HCT116 (cell line): ENCODE measurements around the gene AKNAD1. TPM values are rescaled to one million over a fixed set of nuclear protein-coding genes. Genes with fewer than 3 reads are reported as not detected.

Source experiments
- ATAC-seq: fragments of 200-7000 bp; cut with Tn5 transposase; 2 replicates; pipeline ENCODE4 v1.9.1; 2020; ENCODE audit warnings: mild to moderate bottlenecking, moderate library complexity
- BruUV-seq: library from RNA; stranded (reverse); fragments of 400-500 nt; replicated peaks from 2 replicates; lab custom pipeline; 2021; lab: Mats Ljungman, UMichigan
- CTCF ChIA-PET: fragments of 300-600 bp; sonication (Branson Sonifier 250); formaldehyde crosslinking; loops from one replicate; lab custom pipeline; 2021; ENCODE audit warnings: antibody characterized with exemption; lab: Charles Lee
- POLR2A ChIA-PET: fragments of 300-600, 350-600 bp; sonication (Branson Sonifier 250); formaldehyde crosslinking; loops from one replicate; lab custom pipeline; 2021; ENCODE audit warnings: antibody characterized with exemption; lab: Charles Lee
- RAD21 ChIA-PET, 2 experiments: fragments of 300-600 bp; sonication (Branson Sonifier 250); formaldehyde crosslinking; loops; one replicate each; lab custom pipeline; 2023; ENCODE audit warnings: low total read pairs in 2 of 2; ENCODE audit not compliant: uncharacterized antibody in 2 of 2, unreplicated experiment in 2 of 2, low non-redundant PET in 1 of 2; lab: Charles Lee
- DNase-seq: peaks from one replicate; pipeline ENCODE4 v3.0.0-alpha.2; 2010; ENCODE audit warnings: low read depth, low spot score
- H2AFZ ChIP-seq: fragments of 200-600 bp; shearing (Covaris generic), sonication (generic); 2 replicates; pipeline ENCODE4 v1.6.1; 2017; ENCODE audit warnings: low read depth, mixed run types, mixed read lengths, antibody characterized with exemption, low read length; ENCODE audit not compliant: poor library complexity, severe bottlenecking
- H3K27ac ChIP-seq: 2 replicates; pipeline ENCODE4 v1.5.1; 2012; ENCODE audit warnings: low read depth, low read length
- H3K27me3 ChIP-seq: fragments of 200-600 bp; sonication (generic); 2 replicates; pipeline ENCODE4 v1.6.1; 2016; ENCODE audit warnings: mixed run types, low read length, mixed read lengths; ENCODE audit not compliant: insufficient read depth
- H3K36me3 ChIP-seq, 2 experiments: fragments of 200-500 bp in 1 of 2; fragments of 200-600 bp in 1 of 2; sonication (Bioruptor generic) in 1 of 2; sonication (generic) in 1 of 2; 2 replicates each; pipeline versions ENCODE4 v1.5.1 to v1.6.1; 2014 to 2016; ENCODE audit warnings: low read length in 2 of 2, inconsistent platforms in 1 of 2, mixed read lengths in 1 of 2, mixed run types in 1 of 2; ENCODE audit not compliant: insufficient read depth in 2 of 2, control insufficient read depth in 1 of 2
- H3K4me1 ChIP-seq, 2 experiments: fragments of 200-600 bp in 1 of 2; sonication (generic) in 1 of 2; 2 replicates each; pipeline versions ENCODE4 v1.5.1 to v1.6.1; 2012 to 2017; ENCODE audit warnings: low read length in 2 of 2, inconsistent platforms in 1 of 2, mild to moderate bottlenecking in 1 of 2, mixed read lengths in 1 of 2, mixed run types in 1 of 2, moderate library complexity in 1 of 2; ENCODE audit not compliant: insufficient read depth in 2 of 2, control insufficient read depth in 1 of 2
- H3K4me2 ChIP-seq: fragments of 200-600 bp; sonication (generic); 2 replicates; pipeline ENCODE4 v1.6.1; 2017; ENCODE audit warnings: mixed run types, low read length, mixed read lengths
- H3K4me3 ChIP-seq, 2 experiments: fragments of 200-600 bp in 1 of 2; sonication (generic) in 1 of 2; replicated peaks in 1 of 2; 2 replicates each; pipeline ENCODE4 v1.5.1; 2011 to 2016; ENCODE audit warnings: low read length in 2 of 2, control low read depth in 1 of 2, low read depth in 1 of 2, mild to moderate bottlenecking in 1 of 2, mixed read lengths in 1 of 2, mixed run types in 1 of 2
- H3K79me2 ChIP-seq: fragments of 200-600 bp; sonication (generic); 2 replicates; pipeline ENCODE4 v1.6.1; 2017; ENCODE audit warnings: mild to moderate bottlenecking, mixed run types, low read length, moderate library complexity, mixed read lengths; ENCODE audit not compliant: insufficient read depth
- H3K9ac ChIP-seq: fragments of 200-600 bp; sonication (generic); 2 replicates; pipeline ENCODE4 v1.6.1; 2016; ENCODE audit warnings: low read length, mixed read lengths
- H3K9me2 ChIP-seq: fragments of 200-600 bp; sonication (generic), shearing (Covaris generic); 2 replicates; pipeline ENCODE4 v1.6.1; 2017; ENCODE audit warnings: mixed run types, mild to moderate bottlenecking, moderate library complexity; ENCODE audit not compliant: insufficient read depth
- H3K9me3 ChIP-seq, 2 experiments: fragments of 200-500 bp in 1 of 2; fragments of 200-600 bp in 1 of 2; sonication (Bioruptor generic) in 1 of 2; sonication (generic) in 1 of 2; 2 replicates each; pipeline ENCODE4 v1.6.1; 2014 to 2017; ENCODE audit warnings: low read length in 2 of 2, mixed read lengths in 2 of 2, inconsistent platforms in 1 of 2, low read depth in 1 of 2, mild to moderate bottlenecking in 1 of 2, mixed run types in 1 of 2, moderate library complexity in 1 of 2; ENCODE audit not compliant: control insufficient read depth in 1 of 2, insufficient read depth in 1 of 2
- H4K20me1 ChIP-seq: fragments of 200-600 bp; sonication (generic), shearing (Covaris generic); 2 replicates; pipeline ENCODE4 v1.6.1; 2017; ENCODE audit warnings: mixed run types, mild to moderate bottlenecking, moderate library complexity; ENCODE audit not compliant: insufficient read depth
- CBX3 ChIP-seq: IDR thresholded peaks from 2 replicates; pipeline ENCODE4 v1.6.1; 2012; ENCODE audit warnings: low read depth
- CEBPB ChIP-seq: IDR thresholded peaks from 2 replicates; pipeline ENCODE4 v1.6.1; 2012; ENCODE audit warnings: low read depth
- CTCF ChIP-seq, 3 experiments: fragments of 200-600 bp in 1 of 3; sonication (generic) in 1 of 3; IDR thresholded peaks in 2 of 3; conservative IDR thresholded peaks in 1 of 3; 2 replicates each; pipeline ENCODE4 v1.5.1; 2012 to 2017; ENCODE audit warnings: low read depth in 2 of 3, low read length in 2 of 3, antibody characterized with exemption in 1 of 3, borderline replicate concordance in 1 of 3, control low read depth in 1 of 3, mild to moderate bottlenecking in 1 of 3, mixed read lengths in 1 of 3, mixed run types in 1 of 3, moderate library complexity in 1 of 3; ENCODE audit not compliant: insufficient read depth in 1 of 3
- ELF1 ChIP-seq: IDR thresholded peaks from 2 replicates; pipeline ENCODE4 v1.6.1; 2012; ENCODE audit warnings: low read depth, borderline replicate concordance
- EZH2phosphoT487 ChIP-seq: fragments of 200-600 bp; IDR thresholded peaks from 2 replicates; pipeline ENCODE4 v1.6.1; 2018; ENCODE audit warnings: antibody characterized with exemption, borderline replicate concordance
- FOSL1 ChIP-seq: IDR thresholded peaks from 2 replicates; pipeline ENCODE4 v1.6.1; 2012; ENCODE audit warnings: low read depth
- JUND ChIP-seq: IDR thresholded peaks from 2 replicates; pipeline ENCODE4 v1.6.1; 2012
- POLR2A ChIP-seq: IDR thresholded peaks from 2 replicates; pipeline ENCODE4 v1.7.0; 2011; ENCODE audit warnings: borderline replicate concordance; ENCODE audit not compliant: insufficient read depth, insufficient read length; ENCODE audit errors: extremely low read depth
- POLR2AphosphoS5 ChIP-seq: IDR thresholded peaks from 2 replicates; pipeline ENCODE4 v1.6.1; 2011; ENCODE audit warnings: mild to moderate bottlenecking, low read depth, low read length, moderate library complexity
- RAD21 ChIP-seq: IDR thresholded peaks from 2 replicates; pipeline ENCODE4 v1.6.1; 2012; ENCODE audit warnings: low read depth, mild to moderate bottlenecking
- SRF ChIP-seq: IDR thresholded peaks from 2 replicates; pipeline ENCODE4 v1.6.1; 2012; ENCODE audit warnings: low read depth
- TCF7L2 ChIP-seq: IDR thresholded peaks from 2 replicates; pipeline ENCODE4 v1.7.0; 2011; ENCODE audit warnings: borderline replicate concordance, inconsistent platforms; ENCODE audit not compliant: insufficient read depth, insufficient read length; ENCODE audit errors: extremely low read depth
- YY1 ChIP-seq: IDR thresholded peaks from 2 replicates; pipeline ENCODE4 v1.6.1; 2011; ENCODE audit warnings: low read length, low read depth, moderate library complexity, mild to moderate bottlenecking; ENCODE audit not compliant: insufficient replicate concordance; ENCODE audit errors: extremely low read depth
- ZFX ChIP-seq: fragments of 450-650 bp; IDR thresholded peaks from 2 replicates; pipeline ENCODE4 v1.6.1; 2017
- ZNF274 ChIP-seq: fragments of 200-500 bp; sonication (Bioruptor generic); IDR thresholded peaks from 2 replicates; pipeline ENCODE4 v1.6.1; 2014; ENCODE audit warnings: mild to moderate bottlenecking, low read depth, low read length, inconsistent platforms
- intact Hi-C: fragments of 100-400 bp; cut with micrococcal nuclease; formaldehyde crosslinking; loops from 2 replicates; pipeline ENCODE4 v1.10.0; 2022
- total RNA-seq: library from RNA; stranded (reverse); gene quantifications from one replicate; pipeline ENCODE4 v1.2.1, GENCODE V29; 2021; ENCODE audit not compliant: unreplicated experiment
- TF ChIP-seq, protein P1 (sequence below): IDR thresholded peaks from 2 replicates; pipeline ENCODE4 v1.6.1; 2012
- TF ChIP-seq, protein P2 (sequence below): IDR thresholded peaks from 2 replicates; pipeline ENCODE4 v1.6.1; 2012; ENCODE audit warnings: low read depth

The AKNAD1 gene
- total RNA-seq, 1 experiment from 2014 or later = 0.15 TPM

DNA sequence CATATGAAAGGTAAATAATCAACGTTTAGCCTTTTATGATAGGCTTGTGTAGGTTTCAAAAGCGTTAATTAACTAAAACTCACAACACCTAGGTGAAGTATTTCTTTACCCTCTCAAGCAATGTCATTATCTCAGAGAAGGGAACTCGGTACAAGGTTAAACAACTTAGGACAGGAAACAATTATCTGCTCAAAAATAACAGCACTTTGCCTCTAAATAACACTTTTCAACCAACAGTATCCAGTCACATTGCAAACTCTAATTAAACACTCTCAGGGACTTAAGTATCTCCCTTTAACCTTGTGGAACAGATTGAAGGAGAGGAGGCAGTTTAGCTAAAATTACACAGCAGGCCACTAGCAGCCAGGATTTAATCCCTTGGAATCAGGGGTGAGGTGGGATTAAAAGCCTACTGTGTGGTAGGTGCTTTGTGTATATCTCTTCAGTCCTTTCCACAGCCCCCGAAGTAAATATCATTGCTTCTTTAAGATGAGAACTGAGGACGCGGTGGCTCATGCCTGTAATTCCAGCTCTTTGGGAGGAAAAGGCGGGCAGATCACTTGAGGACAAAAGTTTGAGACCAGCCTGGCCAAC lies 5.2 kb upstream of the AKNAD1 start:
- Histone ChIP-seq H3K36me3 (no peaks in the 10 kb centered on the region), H3K27me3 (no peaks in the 10 kb centered on the region), H3K9me3 (no peaks in the 10 kb centered on the region), H3K9me2 (no peaks in the 10 kb centered on the region), H3K27ac (no peak overlapping the region), H3K4me3 (no peak overlapping the region), H2AFZ (no peak overlapping the region), H3K79me2 (no peaks in the 10 kb centered on the region), H3K4me2 (no peak overlapping the region), H3K4me1 (peaks cover 15 to 20% of the 10 kb centered on the region in 2 experiments), H3K9ac (no peak overlapping the region)
- CTCF ChIA-PET = no interaction called here
- BruUV-seq = no TSS peak
- DNase-seq (no peak), ATAC-seq (no peak)
- RAD21 ChIA-PET = no interaction called here
- POLR2A ChIA-PET = no interaction called here
- TF ChIP-seq ZFX (no peak), ZNF274 (no peak), JUND (no peak), SRF (no peak), CEBPB (no peak), FOSL1 (no peak), POLR2AphosphoS5 (no peak), YY1 (no peak), CTCF (IDR thresholded peaks at IDR 0.05 in 2 of 3, conservative IDR thresholded peaks at IDR 0.05 in 1 of 3; ENCODE audit: borderline replicate concordance in 1 of 3, insufficient read depth in 1 of 3, low read depth in 2 of 3, low read length in 2 of 3) (no peak), TCF7L2 (no peak), POLR2A (no peak), ELF1 (no peak), RAD21 (no peak), EZH2phosphoT487 (no peak), CBX3 (no peak)
- TF ChIP-seq, protein P1, sequence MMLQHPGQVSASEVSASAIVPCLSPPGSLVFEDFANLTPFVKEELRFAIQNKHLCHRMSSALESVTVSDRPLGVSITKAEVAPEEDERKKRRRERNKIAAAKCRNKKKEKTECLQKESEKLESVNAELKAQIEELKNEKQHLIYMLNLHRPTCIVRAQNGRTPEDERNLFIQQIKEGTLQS = no peak
- TF ChIP-seq, protein P2, sequence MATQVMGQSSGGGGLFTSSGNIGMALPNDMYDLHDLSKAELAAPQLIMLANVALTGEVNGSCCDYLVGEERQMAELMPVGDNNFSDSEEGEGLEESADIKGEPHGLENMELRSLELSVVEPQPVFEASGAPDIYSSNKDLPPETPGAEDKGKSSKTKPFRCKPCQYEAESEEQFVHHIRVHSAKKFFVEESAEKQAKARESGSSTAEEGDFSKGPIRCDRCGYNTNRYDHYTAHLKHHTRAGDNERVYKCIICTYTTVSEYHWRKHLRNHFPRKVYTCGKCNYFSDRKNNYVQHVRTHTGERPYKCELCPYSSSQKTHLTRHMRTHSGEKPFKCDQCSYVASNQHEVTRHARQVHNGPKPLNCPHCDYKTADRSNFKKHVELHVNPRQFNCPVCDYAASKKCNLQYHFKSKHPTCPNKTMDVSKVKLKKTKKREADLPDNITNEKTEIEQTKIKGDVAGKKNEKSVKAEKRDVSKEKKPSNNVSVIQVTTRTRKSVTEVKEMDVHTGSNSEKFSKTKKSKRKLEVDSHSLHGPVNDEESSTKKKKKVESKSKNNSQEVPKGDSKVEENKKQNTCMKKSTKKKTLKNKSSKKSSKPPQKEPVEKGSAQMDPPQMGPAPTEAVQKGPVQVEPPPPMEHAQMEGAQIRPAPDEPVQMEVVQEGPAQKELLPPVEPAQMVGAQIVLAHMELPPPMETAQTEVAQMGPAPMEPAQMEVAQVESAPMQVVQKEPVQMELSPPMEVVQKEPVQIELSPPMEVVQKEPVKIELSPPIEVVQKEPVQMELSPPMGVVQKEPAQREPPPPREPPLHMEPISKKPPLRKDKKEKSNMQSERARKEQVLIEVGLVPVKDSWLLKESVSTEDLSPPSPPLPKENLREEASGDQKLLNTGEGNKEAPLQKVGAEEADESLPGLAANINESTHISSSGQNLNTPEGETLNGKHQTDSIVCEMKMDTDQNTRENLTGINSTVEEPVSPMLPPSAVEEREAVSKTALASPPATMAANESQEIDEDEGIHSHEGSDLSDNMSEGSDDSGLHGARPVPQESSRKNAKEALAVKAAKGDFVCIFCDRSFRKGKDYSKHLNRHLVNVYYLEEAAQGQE = no peak
- TF ChIP-seq, all 23 proteins: peak for 0
- H4K20me1 ChIP-seq = no peaks in the 10 kb centered on the region
- intact Hi-C loops = no loop called here
